C1 segment of cervical spinal cord (tissue), 14 donors: ENCODE data around the gene KIF26B.

Source experiments
- DNase-seq, 14 donors: peaks; one replicate each; lab custom pipeline; 2025; lab: John Stamatoyannopoulos, UW

Gene KIF26B

DNA sequence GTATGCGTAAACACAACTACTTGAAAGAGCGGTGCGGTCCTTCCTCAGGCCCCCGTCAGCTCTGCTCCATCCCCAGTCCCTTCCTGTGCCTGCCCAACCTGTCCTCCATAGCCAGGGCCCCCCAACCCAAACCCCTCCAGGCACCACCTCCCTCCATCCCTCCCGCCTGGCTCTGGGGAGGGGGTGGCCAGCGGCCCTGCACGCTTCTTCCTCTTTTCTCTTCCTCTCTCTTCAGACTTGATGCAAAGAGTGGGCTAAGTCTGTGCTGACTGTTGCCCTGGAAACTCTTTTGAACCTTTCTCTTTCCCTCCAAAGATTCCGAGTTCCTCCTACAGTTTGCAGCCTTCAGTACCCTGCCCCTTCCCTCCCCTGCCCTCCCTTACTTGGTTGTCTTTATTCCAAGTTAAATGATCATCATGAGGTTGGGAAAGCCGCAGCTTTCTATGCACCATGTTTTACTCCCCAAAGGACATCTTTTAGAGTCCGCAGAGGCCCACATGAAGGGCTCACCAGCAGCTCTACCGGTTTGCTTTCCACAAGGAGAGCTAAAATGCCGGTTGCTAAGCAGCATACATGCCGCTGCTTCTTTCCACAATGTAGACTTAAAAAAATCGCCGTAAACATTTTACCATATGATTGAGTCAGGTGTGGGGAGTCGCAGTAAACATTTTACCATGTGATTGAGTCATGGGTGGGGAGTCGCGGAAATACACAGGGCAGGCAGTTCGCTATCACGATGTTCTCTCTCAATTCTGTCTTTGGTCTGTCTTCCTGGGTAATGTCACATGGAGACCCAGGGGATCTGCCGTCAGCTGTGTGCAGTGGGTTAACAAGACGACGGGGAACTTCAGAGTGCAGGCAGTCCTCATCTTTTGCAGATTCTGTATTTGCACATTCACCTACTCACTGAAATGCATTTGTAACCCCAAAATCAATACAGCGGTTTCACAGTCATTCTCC lies 525.3 kb downstream of the KIF26B start:
- DNase-seq = peak in 4 of 14 donors; percentile 18 to 33 (median 26)

DNA sequence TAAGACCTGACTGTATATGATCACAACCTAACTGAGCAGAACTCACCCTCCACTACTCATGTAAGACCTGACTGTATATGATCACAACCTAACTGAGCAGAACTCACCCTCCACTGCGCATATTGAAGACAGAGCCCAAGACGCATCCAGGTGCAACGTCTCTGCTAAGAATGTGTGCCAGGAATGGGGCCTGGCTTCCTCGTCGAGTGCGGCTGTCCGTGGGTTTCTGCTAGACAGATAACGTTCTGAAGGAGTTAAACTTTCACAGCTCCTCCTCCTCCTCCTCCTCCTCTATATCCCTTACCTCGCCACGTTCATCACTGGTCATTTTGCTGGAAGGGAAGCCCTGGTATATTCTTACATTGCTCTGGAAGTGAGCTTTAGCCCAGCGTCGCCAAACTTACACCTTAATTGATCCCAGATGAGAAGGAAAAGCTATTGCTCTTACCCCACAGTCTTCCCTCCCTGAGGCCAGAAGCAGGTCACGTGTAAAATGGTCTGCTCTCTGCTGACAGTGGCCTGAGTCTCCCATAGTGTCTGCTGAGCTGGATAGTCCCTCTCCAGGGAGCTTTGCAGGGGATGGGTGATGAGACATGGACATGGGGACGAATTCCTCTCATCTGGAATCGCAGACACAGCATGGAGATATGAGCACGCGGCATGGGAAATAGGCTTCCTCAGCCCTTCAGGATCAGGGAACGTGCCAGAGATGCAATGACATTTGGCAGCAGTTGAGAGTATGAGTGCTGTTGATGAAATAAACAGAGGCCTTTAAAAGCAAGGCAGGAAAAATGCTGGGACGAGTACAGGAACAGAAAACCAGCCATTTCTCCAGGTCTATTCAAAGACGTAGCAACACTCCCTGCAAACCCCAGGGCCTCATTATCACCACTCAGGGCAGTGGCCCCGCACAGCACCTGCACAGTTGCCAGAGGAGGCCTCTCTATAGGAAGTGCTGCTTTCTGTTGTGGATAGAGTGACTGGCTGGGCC lies 528.1 kb downstream of the KIF26B start:
- peak in 1 of 14 donors; percentile 63 for DNase-seq

DNA sequence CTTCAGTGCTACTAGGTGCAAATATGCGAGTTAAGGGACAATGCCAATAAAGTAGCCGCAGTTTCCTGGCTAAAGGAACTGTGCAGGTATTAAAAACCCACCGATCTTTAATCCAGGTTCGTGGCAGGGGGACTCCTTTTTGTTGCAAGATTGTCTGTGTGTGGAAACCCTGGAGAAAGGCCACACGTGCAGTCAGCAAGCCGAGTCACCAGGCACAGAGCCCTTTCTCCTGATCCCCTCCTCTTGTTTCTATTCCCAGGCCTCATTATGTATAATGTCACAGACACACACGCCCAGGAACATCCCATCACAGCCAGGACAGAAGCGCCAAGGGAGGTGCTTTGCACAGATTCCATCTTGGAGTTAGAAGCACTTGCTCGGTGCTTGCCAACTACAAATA lies 528.9 kb downstream of the KIF26B start:
- DNase-seq = no peak

DNA sequence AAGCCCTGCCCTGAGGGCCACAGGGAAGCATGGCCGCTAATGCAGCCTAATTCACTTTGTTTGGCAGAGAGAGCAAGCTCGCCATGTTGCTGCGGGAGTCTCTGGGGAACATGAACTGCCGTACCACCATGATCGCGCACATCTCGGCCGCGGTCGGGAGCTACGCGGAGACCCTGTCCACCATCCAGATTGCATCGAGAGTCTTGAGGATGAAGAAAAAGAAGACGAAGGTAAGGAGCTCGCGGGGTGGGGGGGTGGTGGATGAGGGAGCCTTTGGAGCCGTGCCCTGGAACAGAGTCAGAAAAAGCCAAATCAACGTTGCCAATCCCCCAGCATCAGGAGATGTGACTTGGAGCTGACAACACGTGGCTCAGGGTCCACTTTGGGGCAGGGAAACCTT lies 529.4 kb downstream of the KIF26B start:
- DNase-seq = no peak

DNA sequence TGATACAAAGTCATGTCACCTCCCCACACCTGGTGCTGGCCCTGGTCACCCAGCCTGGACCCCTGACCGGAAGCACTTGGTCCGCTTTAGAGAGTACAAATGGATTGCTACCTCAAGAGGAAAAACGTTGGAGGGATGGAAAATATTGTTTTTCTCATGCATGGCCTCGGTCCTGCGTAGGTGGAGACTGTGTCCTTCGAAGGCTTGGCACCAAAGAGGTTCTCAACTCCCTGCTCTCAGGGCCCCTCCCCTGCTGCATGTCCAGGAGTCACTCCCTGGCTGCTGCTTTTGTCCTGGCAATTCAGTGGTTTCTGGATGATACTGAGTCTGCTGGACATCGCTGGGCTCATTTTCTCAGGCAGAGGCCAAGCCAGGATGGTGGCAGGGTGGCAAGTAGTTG lies 529.8 kb downstream of the KIF26B start:
- DNase-seq = no peak

DNA sequence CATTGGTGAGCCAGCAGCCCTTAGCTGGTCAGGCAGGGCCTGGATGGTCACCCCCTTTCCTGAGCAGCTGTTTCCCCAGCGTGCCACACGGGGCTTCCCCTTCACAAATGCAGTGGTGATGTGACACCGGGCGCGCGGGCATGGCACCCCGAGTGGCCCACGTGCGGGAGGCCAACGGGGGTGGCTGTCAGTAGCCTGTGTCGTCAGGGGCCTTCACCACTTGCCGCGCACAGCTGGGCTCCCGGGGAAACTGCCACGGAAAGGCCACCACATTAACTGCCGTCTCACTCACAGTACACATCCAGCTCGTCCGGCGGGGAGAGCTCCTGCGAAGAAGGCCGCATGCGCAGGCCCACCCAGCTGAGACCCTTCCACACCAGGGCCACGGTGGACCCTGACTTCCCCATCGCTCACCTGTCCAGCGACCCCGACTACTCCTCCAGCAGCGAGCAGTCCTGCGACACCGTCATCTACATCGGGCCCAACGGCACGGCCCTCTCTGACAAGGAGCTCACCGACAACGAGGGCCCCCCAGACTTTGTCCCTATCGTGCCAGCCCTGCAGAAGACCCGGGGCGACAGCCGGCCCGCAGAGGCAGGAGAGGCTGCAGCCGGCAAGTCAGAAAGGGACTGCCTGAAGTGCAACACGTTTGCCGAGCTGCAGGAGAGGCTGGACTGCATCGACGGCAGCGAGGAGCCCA lies 530.5 kb downstream of the KIF26B start:
- no peak for DNase-seq

DNA sequence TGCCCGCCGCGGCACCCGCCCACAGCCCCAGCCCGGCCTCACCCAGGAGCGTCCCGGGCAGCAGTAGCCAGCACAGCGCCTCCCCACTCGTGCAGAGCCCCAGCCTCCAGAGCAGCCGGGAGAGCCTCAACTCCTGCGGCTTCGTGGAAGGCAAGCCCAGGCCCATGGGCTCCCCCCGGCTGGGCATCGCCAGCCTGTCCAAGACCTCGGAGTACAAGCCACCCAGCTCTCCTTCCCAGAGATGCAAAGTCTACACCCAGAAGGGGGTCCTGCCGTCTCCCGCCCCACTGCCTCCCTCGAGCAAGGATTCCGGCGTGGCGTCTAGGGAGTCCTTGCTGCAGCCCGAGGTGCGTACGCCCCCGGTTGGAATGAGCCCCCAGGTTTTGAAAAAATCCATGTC lies 531.2 kb downstream of the KIF26B start:
- no peak for DNase-seq

DNA sequence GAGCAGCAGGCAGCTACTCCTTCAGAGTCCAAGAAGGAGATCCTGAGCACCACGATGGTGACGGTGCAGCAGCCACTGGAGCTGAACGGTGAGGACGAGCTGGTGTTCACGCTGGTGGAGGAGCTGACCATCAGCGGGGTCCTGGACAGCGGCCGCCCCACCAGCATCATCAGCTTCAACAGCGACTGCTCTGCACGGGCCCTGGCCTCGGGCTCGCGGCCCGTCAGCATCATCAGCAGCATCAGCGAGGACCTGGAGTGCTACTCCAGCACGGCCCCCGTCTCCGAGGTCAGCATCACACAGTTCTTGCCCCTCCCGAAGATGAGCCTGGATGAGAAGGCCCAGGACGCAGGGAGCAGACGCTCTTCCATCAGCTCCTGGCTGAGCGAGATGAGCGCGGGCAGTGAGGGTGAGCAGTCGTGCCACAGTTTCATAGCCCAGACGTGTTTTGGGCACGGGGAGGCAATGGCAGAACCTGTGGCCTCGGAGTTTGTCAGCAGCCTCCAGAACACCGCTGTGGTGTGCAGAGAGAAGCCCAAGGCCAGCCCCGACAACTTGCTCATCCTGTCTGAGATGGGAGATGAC lies 531.8 kb downstream of the KIF26B start:
- DNase-seq = no peak

DNA sequence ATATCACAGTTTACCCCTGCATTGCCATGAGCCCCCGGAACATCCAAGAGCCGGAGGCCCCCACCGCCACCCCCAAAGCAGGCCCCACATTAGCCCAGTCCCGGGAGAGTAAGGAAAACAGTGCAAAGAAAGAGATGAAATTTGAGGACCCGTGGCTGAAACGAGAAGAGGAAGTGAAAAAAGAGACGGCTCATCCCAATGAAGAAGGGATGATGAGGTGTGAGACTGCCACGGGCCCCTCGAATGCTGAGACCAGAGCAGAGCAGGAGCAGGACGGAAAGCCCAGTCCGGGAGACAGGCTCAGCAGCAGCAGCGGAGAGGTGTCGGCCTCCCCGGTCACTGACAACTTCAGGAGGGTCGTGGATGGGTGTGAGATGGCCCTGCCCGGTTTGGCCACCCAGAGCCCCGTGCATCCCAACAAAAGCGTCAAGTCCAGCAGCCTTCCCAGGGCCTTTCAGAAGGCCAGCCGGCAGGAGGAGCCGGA lies 532.4 kb downstream of the KIF26B start:
- DNase-seq = no peak

DNA sequence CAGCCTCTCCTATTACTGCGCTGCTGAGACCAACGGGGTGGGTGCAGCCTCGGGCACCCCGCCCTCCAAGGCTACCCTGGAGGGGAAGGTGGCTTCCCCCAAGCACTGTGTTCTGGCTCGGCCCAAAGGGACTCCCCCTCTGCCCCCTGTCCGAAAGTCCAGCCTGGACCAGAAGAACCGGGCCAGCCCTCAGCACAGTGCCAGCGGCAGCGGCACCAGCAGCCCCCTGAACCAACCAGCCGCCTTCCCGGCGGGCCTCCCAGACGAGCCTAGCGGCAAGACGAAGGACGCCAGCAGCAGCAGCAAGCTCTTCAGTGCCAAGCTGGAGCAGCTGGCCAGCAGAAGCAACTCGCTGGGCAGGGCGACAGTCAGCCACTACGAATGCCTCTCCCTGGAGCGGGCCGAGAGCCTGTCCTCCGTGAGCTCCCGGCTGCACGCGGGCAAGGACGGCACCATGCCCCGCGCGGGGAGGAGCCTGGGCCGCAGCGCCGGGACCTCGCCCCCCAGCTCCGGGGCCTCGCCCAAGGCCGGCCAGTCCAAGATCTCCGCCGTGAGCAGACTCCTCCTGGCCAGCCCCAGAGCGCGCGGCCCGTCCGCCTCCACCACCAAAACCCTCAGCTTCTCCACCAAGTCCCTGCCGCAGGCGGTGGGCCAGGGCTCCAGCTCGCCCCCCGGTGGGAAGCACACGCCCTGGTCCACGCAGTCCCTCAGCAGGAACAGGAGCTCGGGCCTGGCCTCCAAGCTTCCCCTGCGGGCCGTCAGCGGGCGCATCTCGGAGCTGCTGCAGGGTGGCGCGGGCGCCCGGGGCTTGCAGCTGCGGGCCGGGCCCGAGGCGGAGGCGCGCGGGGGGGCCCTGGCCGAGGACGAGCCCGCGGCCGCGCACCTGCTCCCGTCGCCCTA lies 533.1 kb downstream of the KIF26B start:
- DNase-seq = no peak

DNA sequence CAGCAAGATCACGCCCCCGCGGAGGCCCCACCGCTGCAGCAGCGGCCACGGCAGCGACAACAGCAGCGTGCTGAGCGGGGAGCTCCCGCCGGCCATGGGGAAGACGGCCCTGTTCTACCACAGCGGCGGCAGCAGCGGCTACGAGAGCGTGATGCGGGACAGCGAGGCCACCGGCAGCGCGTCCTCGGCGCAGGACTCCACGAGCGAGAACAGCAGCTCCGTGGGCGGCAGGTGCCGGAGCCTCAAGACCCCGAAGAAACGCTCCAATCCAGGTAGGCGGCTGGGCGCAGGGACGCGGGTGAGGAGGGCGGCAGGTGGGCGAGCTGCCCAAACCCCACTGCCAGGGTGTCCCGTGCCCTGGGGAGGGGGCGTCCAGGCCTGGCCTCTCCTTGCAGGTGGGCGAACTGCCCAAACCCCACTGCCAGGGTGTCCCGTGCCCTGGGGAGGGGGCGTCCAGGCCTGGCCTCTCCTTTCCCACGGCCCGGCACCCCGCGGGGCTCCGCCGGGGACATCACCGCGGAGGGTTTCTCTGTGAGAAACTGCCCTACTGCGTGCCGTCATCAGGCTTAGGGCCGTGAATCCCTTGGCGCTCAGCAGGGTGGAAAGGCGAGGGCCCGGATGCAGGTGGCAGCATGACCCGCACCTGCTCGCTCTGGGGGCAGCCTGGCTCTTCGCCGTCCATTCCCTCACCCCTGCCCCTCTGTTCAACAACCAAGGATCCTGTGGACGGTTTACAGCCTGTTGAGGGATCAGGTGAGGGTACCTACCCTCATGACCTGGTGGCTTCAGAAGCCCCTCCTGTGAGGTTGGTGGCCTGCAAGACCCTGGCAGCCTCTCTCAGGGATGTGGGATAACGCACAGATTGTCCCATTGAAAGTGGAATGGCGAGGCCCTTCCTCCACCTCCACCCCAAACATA lies 534.0 kb downstream of the KIF26B start:
- no peak for DNase-seq

DNA sequence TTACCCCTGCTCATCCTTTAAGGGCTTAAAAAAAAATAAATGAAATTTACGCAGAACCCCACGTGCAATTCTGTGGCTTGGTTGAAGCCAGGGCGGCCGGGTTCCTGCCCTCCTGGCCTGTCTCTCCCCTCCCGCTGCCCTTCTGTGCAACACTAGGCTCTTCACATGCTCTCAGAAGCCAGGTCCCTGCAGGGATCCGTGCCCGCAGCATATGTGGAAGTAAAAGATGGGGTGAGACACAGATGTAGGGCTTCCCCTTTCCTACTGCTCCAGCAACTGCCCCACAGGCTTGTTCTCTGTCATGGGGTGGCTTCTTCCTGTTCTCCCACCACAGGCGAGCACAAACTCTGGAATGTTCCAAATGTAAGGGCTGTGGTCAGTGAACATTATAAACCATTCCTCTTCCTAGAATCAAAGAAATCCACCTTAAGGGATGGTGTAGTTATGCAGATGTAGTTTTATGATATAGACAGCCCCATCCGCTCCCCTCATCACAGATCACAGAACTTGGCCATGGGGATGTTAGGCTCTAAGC lies 535.4 kb downstream of the KIF26B start:
- peak in 7 of 14 donors; percentile 16 to 70 (median 35) for DNase-seq

DNA sequence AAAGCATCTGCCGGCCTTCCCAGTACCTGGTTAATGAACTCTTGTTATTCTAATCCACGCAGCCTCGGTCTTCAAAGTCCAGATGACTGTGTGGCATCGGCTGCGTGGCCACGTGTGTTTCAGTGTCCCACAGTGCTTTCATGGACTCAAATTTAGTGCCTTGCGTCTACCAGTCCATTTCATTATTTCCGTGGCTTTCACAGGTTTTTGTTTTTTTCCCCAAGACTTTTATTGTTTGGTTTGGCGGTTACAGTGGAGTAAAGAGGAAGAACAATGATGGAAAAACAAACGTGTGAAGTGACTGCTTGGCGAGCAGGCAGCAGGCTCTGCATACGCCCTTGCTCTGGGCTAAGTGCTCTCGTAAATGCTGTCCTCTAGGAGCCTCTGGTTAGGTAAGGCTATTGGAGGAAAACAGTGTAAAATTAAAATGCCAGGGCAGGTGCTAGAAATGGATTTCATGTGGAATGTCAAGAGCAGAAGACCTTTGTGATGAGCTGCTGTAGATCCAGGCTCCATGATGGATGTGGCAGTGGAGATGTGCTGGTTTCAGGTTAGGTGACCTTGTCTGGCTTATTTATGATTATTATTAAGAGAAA lies 536.3 kb downstream of the KIF26B start:
- DNase-seq = no peak

DNA sequence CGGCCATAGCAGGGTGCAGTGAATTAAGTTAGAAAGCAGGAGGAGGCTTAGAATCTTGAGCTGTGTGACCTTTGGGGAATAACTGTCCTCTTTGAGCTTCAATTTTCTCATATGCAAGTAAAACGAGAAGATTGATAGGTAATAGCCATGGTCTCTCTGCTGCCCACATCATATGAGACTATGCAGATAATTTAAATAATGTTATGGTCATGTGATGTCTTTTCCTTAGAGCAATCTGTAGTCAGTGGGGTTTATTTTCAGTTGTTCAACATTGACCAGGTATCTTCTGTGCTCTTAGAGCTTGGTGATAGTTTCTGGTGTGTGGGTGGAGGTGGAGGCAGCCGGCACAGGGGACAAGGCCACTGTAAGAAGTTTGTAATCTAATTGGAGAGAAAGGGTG lies 537.1 kb downstream of the KIF26B start:
- no peak for DNase-seq

DNA sequence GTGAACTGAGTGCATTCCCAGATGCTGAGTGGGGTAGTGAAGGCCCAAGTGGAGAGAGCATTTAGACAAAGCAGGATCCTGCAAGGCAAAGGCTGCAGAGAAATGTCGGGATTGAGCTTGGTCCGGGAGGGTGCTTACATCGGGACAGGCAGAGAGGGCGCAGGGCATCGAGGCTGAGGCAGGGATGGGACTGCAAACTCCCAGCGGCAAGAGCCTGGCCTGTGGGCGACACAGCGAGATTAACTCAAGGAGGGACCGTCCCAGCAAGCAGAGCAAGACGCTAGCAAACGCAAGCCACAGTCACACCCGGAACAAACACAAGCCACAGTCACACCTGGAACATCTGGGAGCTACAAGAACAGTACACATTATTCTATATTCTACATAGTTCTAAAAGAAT lies 537.5 kb downstream of the KIF26B start:
- DNase-seq = no peak

DNA sequence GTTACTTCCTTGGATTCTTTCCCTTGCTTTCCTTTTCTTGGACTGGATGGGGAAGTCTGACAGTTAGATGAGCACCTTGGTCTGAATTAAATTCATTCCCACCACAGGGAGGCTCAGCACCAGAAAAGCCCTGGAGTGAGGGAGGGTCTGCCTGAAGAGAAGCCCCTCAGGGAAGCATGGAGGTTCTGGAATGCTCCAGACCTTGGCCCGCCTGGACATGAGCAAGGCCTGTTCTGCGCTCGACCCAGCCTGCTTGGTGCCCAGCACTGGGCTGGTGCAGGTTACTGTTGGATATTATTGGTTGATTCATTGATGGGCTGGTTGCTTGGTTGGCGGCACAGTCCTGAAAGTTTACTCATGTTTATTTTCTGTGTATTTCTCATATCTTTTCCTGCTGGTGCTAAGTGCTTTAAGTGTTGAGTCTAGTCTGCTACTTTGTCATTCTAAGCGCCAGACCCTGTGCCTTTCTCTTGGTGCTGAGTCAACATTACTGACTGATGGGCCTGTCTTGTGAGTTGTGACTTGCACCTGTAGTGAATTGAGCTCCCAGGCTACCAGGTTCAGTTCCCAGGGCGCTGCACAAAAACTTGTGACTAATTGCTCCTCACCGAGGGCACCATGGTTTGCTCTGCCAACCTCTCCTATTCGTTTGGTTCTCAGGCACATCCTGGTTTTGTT lies 538.5 kb downstream of the KIF26B start:
- DNase-seq = peak in 1 of 14 donors; percentile 14

DNA sequence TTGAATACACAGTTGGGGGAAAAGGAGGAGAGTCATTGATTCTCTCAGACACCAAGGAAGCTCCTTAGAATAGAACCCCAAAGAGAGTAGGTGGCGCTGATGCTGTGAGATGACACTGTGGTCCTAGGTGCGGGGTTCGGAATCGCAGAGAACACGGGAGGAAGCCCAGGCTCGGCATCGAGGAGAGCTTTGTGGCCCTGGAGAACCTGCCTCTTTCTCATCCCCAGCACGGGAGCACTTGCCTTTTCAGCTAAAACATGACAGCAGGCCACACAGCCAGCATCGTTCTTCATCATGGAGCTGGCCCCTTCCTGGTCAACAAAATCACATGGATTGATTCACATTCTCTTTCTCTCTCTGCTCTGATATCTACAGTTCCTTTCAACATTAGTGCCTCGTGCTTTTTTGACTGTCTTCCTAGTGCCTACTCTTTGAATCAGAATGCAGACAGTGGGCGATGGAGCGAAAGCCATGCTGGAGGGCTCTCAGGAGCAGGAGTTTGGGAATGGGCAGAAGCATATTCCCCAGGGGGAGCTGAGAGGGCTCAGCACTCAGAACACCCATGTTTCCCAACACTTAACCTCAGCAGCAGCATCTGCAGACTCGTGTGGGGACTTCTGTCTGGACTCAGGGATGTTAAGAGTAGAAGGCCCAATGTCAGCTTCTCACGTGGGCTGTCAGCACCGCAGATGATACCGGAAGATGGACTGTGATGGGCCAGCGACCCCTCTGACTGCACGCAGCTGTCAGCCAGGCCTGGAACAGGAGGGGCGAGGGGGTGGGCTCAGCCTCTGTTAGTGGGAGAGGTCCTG lies 539.4 kb downstream of the KIF26B start:
- DNase-seq = no peak
